ENCODE measurements around the gene VWF.
"Not testable (repeated sequence)": the region's sequence is repeated elsewhere in the genome, so short reads cannot be mapped to it uniquely, and the experiment has no call there.

The VWF gene

GRCh38 chr12:6141731-6142367 lies 17.4 kb upstream of the VWF start:
- DNase-seq (ENCODE audit: low spot score in 2 of 2); H3K36me3 Mint-ChIP-seq (ENCODE audit: insufficient read depth); H3K27ac Mint-ChIP-seq (ENCODE audit: low read depth); H3K4me3 Mint-ChIP-seq; ATAC-seq (replicated peaks; ENCODE audit: extremely low read depth, poor library complexity, severe bottlenecking); H3K9me3 Mint-ChIP-seq: not testable (repeated sequence)
- H3K27me3 Mint-ChIP-seq, result peaks cover 41% of the 10 kb centered on the region
- H3K4me1 Mint-ChIP-seq, result peaks cover 13% of the 10 kb centered on the region

- no peaks in the 10 kb centered on the region for H3K9me3 Mint-ChIP-seq
- ATAC-seq (replicated peaks; ENCODE audit: extremely low read depth, poor library complexity, severe bottlenecking) (peak; percentile 36), DNase-seq (ENCODE audit: low spot score in 2 of 2) (no peak)
- H3K36me3 Mint-ChIP-seq (ENCODE audit: insufficient read depth), result no peaks in the 10 kb centered on the region
- no peak overlapping the region for H3K27ac Mint-ChIP-seq (ENCODE audit: low read depth)
- H3K27me3 Mint-ChIP-seq, result peaks cover 34% of the 10 kb centered on the region
- peak overlapping the region; percentile 34 for H3K4me3 Mint-ChIP-seq
- H3K4me1 Mint-ChIP-seq, result peaks cover 13% of the 10 kb centered on the region
Measured at GRCh38 chr12:6140651-6141447, 16.4 kb upstream of the VWF start.

- ATAC-seq (replicated peaks; ENCODE audit: extremely low read depth, poor library complexity, severe bottlenecking) (no peak), DNase-seq (ENCODE audit: low spot score in 2 of 2) (no peak)
- H3K4me3 Mint-ChIP-seq, result no peak overlapping the region
- no peaks in the 10 kb centered on the region for H3K36me3 Mint-ChIP-seq (ENCODE audit: insufficient read depth)
- H3K4me1 Mint-ChIP-seq, result no peaks in the 10 kb centered on the region
- H3K9me3 Mint-ChIP-seq, result no peaks in the 10 kb centered on the region
- no peak overlapping the region for H3K27ac Mint-ChIP-seq (ENCODE audit: low read depth)
- H3K27me3 Mint-ChIP-seq, result peaks cover 18% of the 10 kb centered on the region
Measured at GRCh38 chr12:6135071-6135470, 10.6 kb upstream of the VWF start.

GRCh38 chr12:6133642-6134041 lies 9.2 kb upstream of the VWF start:
- Mint-ChIP-seq H3K9me3 (no peaks in the 10 kb centered on the region), H3K36me3 (ENCODE audit: insufficient read depth) (no peaks in the 10 kb centered on the region), H3K27me3 (peaks cover 11% of the 10 kb centered on the region), H3K27ac (ENCODE audit: low read depth) (no peak overlapping the region), H3K4me3 (no peak overlapping the region), H3K4me1 (no peaks in the 10 kb centered on the region)
- DNase-seq (ENCODE audit: low spot score in 2 of 2), result no peak
- no peak for ATAC-seq (replicated peaks; ENCODE audit: extremely low read depth, poor library complexity, severe bottlenecking)

GRCh38 chr12:6132496-6132895 lies 8.0 kb upstream of the VWF start:
- Mint-ChIP-seq H3K36me3 (ENCODE audit: insufficient read depth) (no peaks in the 10 kb centered on the region), H3K27ac (ENCODE audit: low read depth) (no peak overlapping the region), H3K27me3 (peaks cover 10% of the 10 kb centered on the region), H3K9me3 (no peaks in the 10 kb centered on the region), H3K4me1 (no peaks in the 10 kb centered on the region), H3K4me3 (no peak overlapping the region)
- ATAC-seq (replicated peaks; ENCODE audit: extremely low read depth, poor library complexity, severe bottlenecking) (no peak), DNase-seq (ENCODE audit: low spot score in 2 of 2) (no peak)

- no peak overlapping the region for H3K27ac Mint-ChIP-seq (ENCODE audit: low read depth)
- H3K27me3 Mint-ChIP-seq, result peaks cover 40% of the 10 kb centered on the region
- H3K4me3 Mint-ChIP-seq, result no peak overlapping the region
- ATAC-seq (replicated peaks; ENCODE audit: extremely low read depth, poor library complexity, severe bottlenecking), result no peak
- no peaks in the 10 kb centered on the region for H3K4me1 Mint-ChIP-seq
- H3K9me3 Mint-ChIP-seq, result no peaks in the 10 kb centered on the region
- DNase-seq (ENCODE audit: low spot score in 2 of 2), result no peak
- H3K36me3 Mint-ChIP-seq (ENCODE audit: insufficient read depth), result no peaks in the 10 kb centered on the region
Measured at GRCh38 chr12:6125310-6125608, 789 bp upstream of the VWF start.

- H3K9me3 Mint-ChIP-seq, result no peaks in the 10 kb centered on the region
- no peak for DNase-seq (ENCODE audit: low spot score in 2 of 2)
- H3K4me1 Mint-ChIP-seq, result no peaks in the 10 kb centered on the region
Measured at GRCh38 chr12:6123258-6123657, 1.2 kb downstream of the VWF start.

DNA sequence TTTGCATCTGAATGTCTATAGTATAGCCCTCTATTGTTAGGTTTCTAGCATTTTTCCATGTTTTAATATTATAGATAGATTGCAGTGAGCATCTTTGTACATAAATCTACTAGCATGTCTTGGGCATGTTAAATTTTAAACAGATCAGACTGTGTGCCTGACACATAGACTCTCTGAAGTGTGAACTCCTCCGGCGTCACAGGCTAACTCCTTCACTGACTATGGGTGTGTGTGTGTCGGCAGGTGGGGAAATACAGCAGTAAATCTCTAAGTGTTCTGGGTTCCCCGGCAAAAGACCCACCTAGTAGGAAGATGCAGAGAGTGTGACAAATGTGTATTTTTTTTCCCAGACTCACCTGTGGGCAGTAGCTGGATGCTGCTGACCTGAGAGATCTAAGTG lies 2.3 kb downstream of the VWF start:
- Mint-ChIP-seq H3K4me1 (no peaks in the 10 kb centered on the region), H3K4me3 (no peak overlapping the region), H3K27ac (ENCODE audit: low read depth) (no peak overlapping the region), H3K27me3 (peaks cover 59% of the 10 kb centered on the region), H3K36me3 (ENCODE audit: insufficient read depth) (no peaks in the 10 kb centered on the region), H3K9me3 (no peaks in the 10 kb centered on the region)
- ATAC-seq (replicated peaks; ENCODE audit: extremely low read depth, poor library complexity, severe bottlenecking) (no peak), DNase-seq (ENCODE audit: low spot score in 2 of 2) (no peak)

More at GRCh38 chr12:6123258-6123657, 1.2 kb downstream of the VWF start:
- Mint-ChIP-seq H3K27ac (ENCODE audit: low read depth) (no peak overlapping the region), H3K36me3 (ENCODE audit: insufficient read depth) (no peaks in the 10 kb centered on the region), H3K27me3 (peaks cover 59% of the 10 kb centered on the region), H3K4me3 (no peak overlapping the region)
- no peak for ATAC-seq (replicated peaks; ENCODE audit: extremely low read depth, poor library complexity, severe bottlenecking)

DNA sequence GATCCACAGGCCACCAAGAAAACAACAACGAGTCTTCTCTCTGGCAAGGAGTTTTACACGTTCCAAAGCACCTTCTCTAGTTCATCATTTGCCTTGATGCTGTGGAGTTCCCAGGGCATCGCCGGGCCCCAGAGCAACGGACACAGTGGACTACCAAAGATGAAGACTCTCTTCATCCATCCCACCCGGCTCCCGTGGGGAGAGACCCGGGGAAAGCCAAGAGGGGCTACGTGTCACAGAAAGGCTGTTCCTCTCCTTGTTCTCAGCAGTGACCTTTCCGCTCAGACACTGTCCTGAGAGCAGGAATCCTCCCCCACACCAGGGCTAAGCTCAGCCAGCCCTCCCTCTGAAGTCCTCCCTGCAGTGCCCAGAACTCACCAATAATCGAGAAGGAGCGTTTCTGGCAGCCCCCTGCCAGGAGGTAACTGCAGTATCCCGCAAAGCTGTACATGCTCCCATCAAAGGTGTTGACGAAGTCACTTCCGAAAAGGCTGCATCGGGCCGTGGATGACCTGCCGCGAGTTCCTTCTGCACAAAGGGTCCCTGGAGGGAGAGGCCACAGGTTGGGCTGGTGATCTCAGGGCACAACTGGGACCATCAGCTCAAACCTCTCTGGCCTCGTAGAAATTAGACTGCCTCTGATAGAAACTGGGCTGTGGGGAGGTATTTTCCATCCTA lies 3.5 kb downstream of the VWF start:
- Mint-ChIP-seq H3K9me3 (no peaks in the 10 kb centered on the region), H3K36me3 (ENCODE audit: insufficient read depth) (no peaks in the 10 kb centered on the region), H3K4me1 (no peaks in the 10 kb centered on the region), H3K27me3 (peaks cover 69% of the 10 kb centered on the region), H3K4me3 (no peak overlapping the region), H3K27ac (ENCODE audit: low read depth) (no peak overlapping the region)
- DNase-seq (ENCODE audit: low spot score in 2 of 2) (no peak), ATAC-seq (replicated peaks; ENCODE audit: extremely low read depth, poor library complexity, severe bottlenecking) (no peak)

GRCh38 chr12:6118891-6119568 lies 5.4 kb downstream of the VWF start:
- Mint-ChIP-seq H3K4me1 (no peaks in the 10 kb centered on the region), H3K27ac (ENCODE audit: low read depth) (no peak overlapping the region), H3K9me3 (no peaks in the 10 kb centered on the region), H3K36me3 (ENCODE audit: insufficient read depth) (no peaks in the 10 kb centered on the region), H3K27me3 (peaks cover 76% of the 10 kb centered on the region), H3K4me3 (no peak overlapping the region)
- no peak for ATAC-seq (replicated peaks; ENCODE audit: extremely low read depth, poor library complexity, severe bottlenecking)
- DNase-seq (ENCODE audit: low spot score in 2 of 2), result no peak

DNA sequence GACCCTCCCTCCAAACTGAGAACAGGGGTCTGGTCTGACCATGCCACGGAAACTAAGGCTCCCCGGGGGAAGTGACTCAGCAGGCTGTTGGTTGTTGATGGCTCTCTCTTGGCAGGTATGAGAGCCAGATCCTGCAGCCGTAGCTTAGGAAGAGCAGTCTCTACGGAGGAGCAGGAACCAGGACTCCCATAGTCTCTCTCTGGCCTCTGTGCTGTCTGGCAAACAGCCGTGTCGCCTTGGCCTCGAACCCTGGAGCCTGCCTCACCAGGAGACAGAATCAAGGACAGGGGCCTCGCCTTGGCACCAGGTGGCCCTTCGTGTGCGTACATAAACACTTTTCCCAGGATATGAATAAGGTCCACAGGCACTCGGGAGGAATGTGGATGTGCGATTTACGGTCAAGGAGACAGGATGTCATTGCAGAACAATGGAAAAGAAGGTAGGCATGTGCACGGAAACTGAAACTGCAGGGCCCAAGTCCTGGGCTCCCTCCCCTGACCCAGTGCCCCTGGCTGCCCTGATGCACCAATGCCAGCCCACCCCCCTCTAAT lies 7.9 kb downstream of the VWF start:
- H3K4me3 Mint-ChIP-seq, result no peak overlapping the region
- DNase-seq (ENCODE audit: low spot score in 2 of 2) (no peak), ATAC-seq (replicated peaks; ENCODE audit: extremely low read depth, poor library complexity, severe bottlenecking) (no peak)
- no peak overlapping the region for H3K27ac Mint-ChIP-seq (ENCODE audit: low read depth)
- H3K27me3 Mint-ChIP-seq, result peaks cover 77% of the 10 kb centered on the region
- peaks cover 1% of the 10 kb centered on the region for H3K36me3 Mint-ChIP-seq (ENCODE audit: insufficient read depth)
- H3K4me1 Mint-ChIP-seq, result no peaks in the 10 kb centered on the region
- no peaks in the 10 kb centered on the region for H3K9me3 Mint-ChIP-seq

DNA sequence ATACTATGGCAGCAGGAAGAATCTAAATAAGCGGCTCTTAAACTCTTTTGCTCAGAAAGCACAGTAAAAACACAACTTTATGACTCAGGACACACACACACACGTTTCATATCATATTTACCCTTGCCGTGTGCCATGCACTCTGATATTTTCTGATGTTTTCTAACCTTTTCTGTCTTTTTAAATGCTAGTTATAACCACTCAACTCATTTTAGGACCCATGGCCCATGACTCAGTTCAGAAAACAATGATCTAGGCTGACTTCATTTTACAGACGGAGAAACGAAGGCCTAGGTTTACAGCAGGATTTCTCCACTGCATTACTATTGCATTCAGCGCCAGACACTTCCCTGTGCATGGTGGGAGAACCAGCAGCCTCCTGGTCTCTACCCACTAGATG lies 9.1 kb downstream of the VWF start:
- ATAC-seq (replicated peaks; ENCODE audit: extremely low read depth, poor library complexity, severe bottlenecking), result no peak
- no peak overlapping the region for H3K27ac Mint-ChIP-seq (ENCODE audit: low read depth)

More for the DNA sequence above, 9.1 kb downstream of the VWF start:
- no peak for DNase-seq (ENCODE audit: low spot score in 2 of 2)
- Mint-ChIP-seq H3K4me3 (no peak overlapping the region), H3K9me3 (no peaks in the 10 kb centered on the region), H3K27me3 (peaks cover 65% of the 10 kb centered on the region), H3K36me3 (ENCODE audit: insufficient read depth) (peaks cover 1% of the 10 kb centered on the region), H3K4me1 (no peaks in the 10 kb centered on the region)

Data from central memory CD8-positive, alpha-beta T cell (primary cell).